ENCODE measurements around the gene LAMA2. TPM values are rescaled to one million over a fixed set of nuclear protein-coding genes. Genes with fewer than 3 reads are reported as not detected.

Gene LAMA2
- total RNA-seq, 1 donor from 2014 or later = 1.8 TPM

- Mint-ChIP-seq H3K4me1 (ENCODE audit: low read depth, unreplicated experiment) (no peaks in the 10 kb centered on the region), H3K27me3 (ENCODE audit: low read depth, unreplicated experiment) (no peaks in the 10 kb centered on the region), H3K27ac (ENCODE audit: unreplicated experiment) (no peak overlapping the region), H3K36me3 (ENCODE audit: low read depth, unreplicated experiment) (no peaks in the 10 kb centered on the region), H3K4me3 (ENCODE audit: unreplicated experiment) (no peak overlapping the region), H3K9me3 (ENCODE audit: unreplicated experiment) (peaks cover 1% of the 10 kb centered on the region)
- Histone ChIP-seq H3K9me3 (ENCODE audit: insufficient read depth, low read depth, low read length) (no peaks in the 10 kb centered on the region), H3K27ac (ENCODE audit: low read depth, low read length) (no peak overlapping the region), H3K4me3 (ENCODE audit: insufficient read depth, low read depth, low read length) (no peak overlapping the region), H3K79me2 (ENCODE audit: insufficient read depth, low read length) (no peaks in the 10 kb centered on the region), H3K4me2 (ENCODE audit: low read length) (no peak overlapping the region), H2AFZ (ENCODE audit: low read depth, low read length) (no peak overlapping the region), H3K9ac (ENCODE audit: low read length) (no peak overlapping the region), H3K36me3 (ENCODE audit: insufficient read depth, low read length) (no peaks in the 10 kb centered on the region), H3K4me1 (ENCODE audit: insufficient read depth, low read length) (no peaks in the 10 kb centered on the region), H3K27me3 (ENCODE audit: insufficient read depth, low read length) (no peaks in the 10 kb centered on the region), H4K20me1 (ENCODE audit: insufficient read depth, low read length) (no peaks in the 10 kb centered on the region)
- no peak for FAIRE-seq
- no peak for TF ChIP-seq CTCF (IDR thresholded peaks at IDR 0.05; ENCODE audit: insufficient read depth, low read depth, low read length)
- no peak for TF ChIP-seq EZH2 (IDR thresholded peaks at IDR 0.05; ENCODE audit: insufficient read depth, low read length)
- DNase-seq (ENCODE audit: low read depth) = no peak
Measured at GRCh38 chr6:128919412-128920180, 36.7 kb downstream of the LAMA2 start.

GRCh38 chr6:128925765-128926164, 42.8 kb downstream of the LAMA2 start:
- Histone ChIP-seq H3K79me2 (ENCODE audit: insufficient read depth, low read length) (no peaks in the 10 kb centered on the region), H3K9ac (ENCODE audit: low read length) (no peak overlapping the region), H4K20me1 (ENCODE audit: insufficient read depth, low read length) (no peaks in the 10 kb centered on the region), H3K27me3 (ENCODE audit: insufficient read depth, low read length) (peaks cover 2% of the 10 kb centered on the region), H3K4me3 (ENCODE audit: insufficient read depth, low read depth, low read length) (no peak overlapping the region), H3K9me3 (ENCODE audit: insufficient read depth, low read depth, low read length) (no peaks in the 10 kb centered on the region), H3K4me2 (ENCODE audit: low read length) (no peak overlapping the region), H3K27ac (ENCODE audit: low read depth, low read length) (no peak overlapping the region), H3K36me3 (ENCODE audit: insufficient read depth, low read length) (no peaks in the 10 kb centered on the region), H2AFZ (ENCODE audit: low read depth, low read length) (no peak overlapping the region), H3K4me1 (ENCODE audit: insufficient read depth, low read length) (no peaks in the 10 kb centered on the region)
- H3K4me3 Mint-ChIP-seq (ENCODE audit: unreplicated experiment) = no peak overlapping the region
- H3K36me3 Mint-ChIP-seq (ENCODE audit: low read depth, unreplicated experiment) = no peaks in the 10 kb centered on the region
- no peak for DNase-seq (ENCODE audit: low read depth)
- TF ChIP-seq EZH2 (IDR thresholded peaks at IDR 0.05; ENCODE audit: insufficient read depth, low read length) (no peak), CTCF (IDR thresholded peaks at IDR 0.05; ENCODE audit: insufficient read depth, low read depth, low read length) (no peak)
- no peak overlapping the region for H3K27ac Mint-ChIP-seq (ENCODE audit: unreplicated experiment)
- H3K4me1 Mint-ChIP-seq (ENCODE audit: low read depth, unreplicated experiment) = no peaks in the 10 kb centered on the region
- H3K27me3 Mint-ChIP-seq (ENCODE audit: low read depth, unreplicated experiment) = no peaks in the 10 kb centered on the region
- peaks cover 1% of the 10 kb centered on the region for H3K9me3 Mint-ChIP-seq (ENCODE audit: unreplicated experiment)
- FAIRE-seq = no peak

- H3K27me3 ChIP-seq (ENCODE audit: insufficient read depth, low read length) = peaks cover 2% of the 10 kb centered on the region
- H3K4me1 ChIP-seq (ENCODE audit: insufficient read depth, low read length) = no peaks in the 10 kb centered on the region
- no peaks in the 10 kb centered on the region for H4K20me1 ChIP-seq (ENCODE audit: insufficient read depth, low read length)
- no peak overlapping the region for H3K27ac ChIP-seq (ENCODE audit: low read depth, low read length)
- H3K4me3 ChIP-seq (ENCODE audit: insufficient read depth, low read depth, low read length) = no peak overlapping the region
- H3K36me3 Mint-ChIP-seq (ENCODE audit: low read depth, unreplicated experiment) = no peaks in the 10 kb centered on the region
- TF ChIP-seq EZH2 (IDR thresholded peaks at IDR 0.05; ENCODE audit: insufficient read depth, low read length) = no peak
- TF ChIP-seq CTCF (IDR thresholded peaks at IDR 0.05; ENCODE audit: insufficient read depth, low read depth, low read length) = no peak
- no peaks in the 10 kb centered on the region for H3K36me3 ChIP-seq (ENCODE audit: insufficient read depth, low read length)
- no peak for DNase-seq (ENCODE audit: low read depth)
- no peak overlapping the region for H3K27ac Mint-ChIP-seq (ENCODE audit: unreplicated experiment)
- H3K9me3 Mint-ChIP-seq (ENCODE audit: unreplicated experiment) = no peaks in the 10 kb centered on the region
- H3K4me3 Mint-ChIP-seq (ENCODE audit: unreplicated experiment) = no peak overlapping the region
- H3K9ac ChIP-seq (ENCODE audit: low read length) = no peak overlapping the region
- H3K27me3 Mint-ChIP-seq (ENCODE audit: low read depth, unreplicated experiment) = no peaks in the 10 kb centered on the region
- H3K9me3 ChIP-seq (ENCODE audit: insufficient read depth, low read depth, low read length) = no peaks in the 10 kb centered on the region
- no peak for FAIRE-seq
- no peaks in the 10 kb centered on the region for H3K4me1 Mint-ChIP-seq (ENCODE audit: low read depth, unreplicated experiment)
- peak overlapping the region; percentile 30 for H3K4me2 ChIP-seq (ENCODE audit: low read length)
- peak overlapping the region; percentile 49 for H2AFZ ChIP-seq (ENCODE audit: low read depth, low read length)
- H3K79me2 ChIP-seq (ENCODE audit: insufficient read depth, low read length) = no peaks in the 10 kb centered on the region
Measured at GRCh38 chr6:128929869-128930268, 46.9 kb downstream of the LAMA2 start.
